Measurements from ENCODE around the gene CASP6.

Gene CASP6

GRCh38 chr4:109665783-109666485 is 37.3 kb downstream of the CASP6 start:
- no peak for DNase-seq

DNA sequence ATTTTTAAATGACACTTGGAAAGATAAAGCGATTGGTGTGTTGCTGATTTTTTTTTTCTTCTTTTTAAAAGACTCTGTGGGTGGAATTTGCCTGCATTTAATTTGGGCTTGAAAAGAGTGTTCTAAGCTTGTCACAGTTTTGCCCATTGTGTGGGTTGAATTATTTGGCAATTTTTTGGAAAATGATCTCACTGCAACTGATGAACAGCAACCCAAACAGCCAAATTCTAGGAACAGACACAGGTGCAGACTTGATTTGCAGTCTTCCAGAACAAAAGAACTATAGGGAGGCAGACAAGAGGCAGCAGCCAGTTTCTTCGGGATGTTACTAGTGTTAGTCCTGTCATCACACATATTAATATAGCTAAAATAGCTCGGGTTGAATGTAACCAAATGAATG is 40.5 kb downstream of the CASP6 start:
- DNase-seq: no peak

GRCh38 chr4:109662116-109662515 is 41.1 kb downstream of the CASP6 start:
- DNase-seq: no peak

GRCh38 chr4:109658871-109659410 is 44.3 kb downstream of the CASP6 start:
- DNase-seq: no peak

DNA sequence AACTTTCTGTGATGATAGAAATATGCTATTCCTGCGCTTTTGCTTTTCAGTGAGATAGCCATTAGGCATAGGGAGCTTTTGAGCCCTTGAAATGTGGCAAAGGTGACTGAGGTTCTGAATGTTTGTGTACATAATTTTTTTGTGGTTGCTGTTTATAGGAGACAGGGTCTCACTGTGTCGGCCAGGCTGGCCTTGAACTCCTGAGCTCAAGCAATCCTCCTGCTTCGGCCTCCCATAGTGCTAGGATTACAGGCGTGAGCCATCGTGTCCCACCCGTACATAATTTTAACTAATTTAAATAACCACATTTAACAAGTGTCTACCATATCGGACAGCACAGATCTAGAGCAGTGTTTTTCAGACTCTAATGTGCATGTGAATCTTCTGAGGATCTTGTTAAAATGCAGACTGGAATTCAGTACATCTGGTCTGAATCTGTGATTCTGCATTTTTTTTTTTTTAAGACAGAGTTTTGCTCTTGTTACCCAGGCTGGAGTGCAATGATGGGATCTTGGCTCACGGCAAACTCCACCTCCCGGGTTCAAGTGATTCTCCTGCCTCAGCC is 45.3 kb downstream of the CASP6 start:
- DNase-seq: no peak

DNA sequence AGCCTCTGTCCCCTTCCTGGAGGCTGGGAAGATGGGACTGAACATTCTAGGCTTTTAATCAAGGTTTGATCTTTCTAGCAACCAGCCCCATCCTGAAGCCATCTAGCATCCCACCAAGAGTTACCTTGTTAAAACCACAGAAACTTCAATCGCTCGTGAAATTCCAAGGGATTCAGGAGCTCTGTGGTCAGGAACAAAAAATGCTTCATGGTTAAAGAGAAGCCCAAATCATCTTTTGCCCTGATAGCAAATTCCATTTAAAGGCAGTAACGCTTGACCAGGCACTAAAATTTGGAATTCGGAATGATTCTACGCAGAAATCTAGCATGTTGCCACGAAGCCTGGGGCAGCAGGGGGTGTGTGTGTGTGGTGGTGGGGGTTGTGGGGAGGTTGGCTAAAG is 47.8 kb downstream of the CASP6 start:
- no peak for DNase-seq

- DNase-seq: no peak
Measured at GRCh38 chr4:109649872-109650271, 53.4 kb downstream of the CASP6 start.

GRCh38 chr4:109648997-109649575 is 54.2 kb downstream of the CASP6 start:
- DNase-seq: no peak

DNA sequence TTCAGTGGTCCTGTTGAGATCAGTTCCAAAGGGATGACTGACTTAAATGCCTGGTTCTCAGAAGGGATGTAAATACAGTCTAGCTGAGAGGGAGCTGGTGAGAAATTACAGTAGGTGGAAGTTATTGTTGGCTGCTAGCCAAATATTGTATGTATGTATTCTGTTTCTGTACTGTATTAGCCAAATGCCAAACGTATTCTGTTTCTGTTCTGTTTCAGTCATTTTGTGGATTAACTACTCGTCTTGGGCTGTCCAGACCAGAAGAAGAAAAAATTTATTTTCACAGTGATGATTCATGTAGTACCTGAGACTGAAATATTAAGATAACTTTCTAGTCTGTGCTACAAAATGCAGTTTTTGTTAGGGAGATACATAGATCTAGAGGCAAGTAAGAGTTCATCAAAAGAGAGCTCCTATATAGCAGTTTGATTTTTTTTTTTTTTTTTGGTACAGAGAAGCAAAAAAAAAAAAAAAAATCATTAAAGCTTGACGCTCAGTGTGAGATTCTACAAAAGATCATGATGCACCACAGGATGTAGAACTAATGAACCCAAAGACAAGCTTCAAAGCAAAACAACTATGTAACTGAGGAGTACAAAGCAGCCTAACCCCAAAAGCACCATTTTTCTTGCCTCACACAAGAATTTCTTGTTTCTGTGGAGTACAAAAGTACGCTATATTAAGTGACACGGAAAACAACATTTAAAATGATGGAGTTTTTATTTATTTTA is 54.8 kb downstream of the CASP6 start:
- peak in 2 of 4 experiments; percentile 27 to 56 for DNase-seq

GRCh38 chr4:109645874-109646710 is 57.2 kb downstream of the CASP6 start:
- DNase-seq: no peak

DNA sequence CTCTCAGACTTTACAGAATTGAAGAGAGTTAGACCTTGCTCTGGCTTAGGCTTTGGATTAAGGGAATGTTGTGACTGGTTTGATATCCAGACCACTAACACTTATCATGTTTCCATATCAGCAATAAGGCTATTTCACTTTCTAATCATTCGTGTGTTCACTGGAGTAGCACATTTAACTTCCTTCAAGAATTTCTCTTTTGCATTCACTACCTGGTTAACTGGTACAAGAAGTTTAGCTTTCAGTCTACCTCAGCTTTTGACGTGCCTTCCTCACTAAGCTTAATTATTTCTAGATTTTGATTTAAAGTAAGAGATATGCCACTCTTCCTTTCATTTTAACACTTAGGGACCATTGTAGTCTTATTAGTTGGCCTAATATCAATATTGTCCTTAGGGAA is 62.6 kb downstream of the CASP6 start:
- no peak for DNase-seq
